ENCODE measurements around the gene LYST. TPM values are rescaled to one million over a fixed set of nuclear protein-coding genes. Genes with fewer than 3 reads are reported as not detected.
"Not testable (repeated sequence)": the region's sequence is repeated elsewhere in the genome, so short reads cannot be mapped to it uniquely, and the experiment has no call there.

Gene LYST
- total and polyA plus RNA-seq, 4 donors: 4.1 to 63.3 (median 26.8) TPM

DNA sequence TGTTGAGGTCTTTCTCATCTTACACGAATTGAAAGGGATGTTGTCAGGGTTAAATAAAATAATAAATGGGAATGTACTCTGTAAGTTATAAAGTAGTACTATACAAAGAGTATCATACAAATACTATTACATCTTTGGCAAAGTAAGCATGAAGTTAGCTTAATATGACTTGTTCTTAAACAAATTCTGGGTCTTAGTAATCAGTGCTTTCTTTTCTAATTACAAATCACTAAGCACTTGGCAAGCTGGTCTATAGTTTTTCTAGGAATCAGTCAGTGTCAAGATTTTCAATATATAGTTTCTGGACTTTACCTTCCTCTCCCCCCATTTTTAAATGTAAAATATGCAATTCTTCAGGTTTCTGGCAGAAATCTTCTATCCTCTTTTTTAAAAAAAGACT lies 6.9 kb downstream of the LYST start:
- Histone ChIP-seq H3K9me3 (ENCODE audit: control insufficient read depth, low read length) (no peaks in the 10 kb centered on the region), H3K4me3 (ENCODE audit: low read length in 2 of 2) (no peak overlapping the region), H3K27ac (ENCODE audit: low read depth in 1 of 2, low read length in 2 of 2) (no peak overlapping the region), H3K36me3 (ENCODE audit: control insufficient read depth in 1 of 2, insufficient read depth in 2 of 2, low read length in 1 of 2) (no peaks in the 10 kb centered on the region), H3K27me3 (ENCODE audit: control insufficient read depth in 1 of 2, insufficient read depth in 2 of 2, low read length in 1 of 2) (no peaks in the 10 kb centered on the region), H3K4me1 (ENCODE audit: control insufficient read depth in 1 of 2, insufficient read depth in 2 of 2, low read length in 2 of 2) (no peaks in the 10 kb centered on the region)
- ATAC-seq (ENCODE audit: low FRiP score) (no peak), DNase-seq (no peak)
- intact Hi-C loops (cut with DNase I): no loop called here
- 63 to 72% methylated on average over 1 of the region's 1 CpG for WGBS, 2 donors

DNA sequence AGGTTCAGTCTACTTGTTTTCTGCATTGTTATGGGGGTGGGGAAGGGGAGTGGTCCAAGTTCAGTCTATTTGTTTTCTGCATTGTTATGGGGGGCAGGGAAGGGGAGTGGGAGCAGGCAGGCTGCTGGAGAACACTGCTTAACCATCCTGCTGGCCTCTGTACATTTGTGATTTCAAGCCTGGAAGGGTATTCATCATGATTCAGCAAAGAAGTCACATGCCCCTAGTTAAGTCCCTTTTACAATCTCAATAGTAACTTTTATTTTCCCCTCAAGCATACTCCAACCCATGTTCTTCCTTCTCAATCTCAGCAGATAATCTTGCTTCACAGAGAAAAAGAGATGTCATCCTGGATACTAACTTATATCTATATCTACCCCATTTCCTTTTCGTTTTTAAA lies 7.9 kb downstream of the LYST start:
- H3K27me3 ChIP-seq (ENCODE audit: control insufficient read depth in 1 of 2, insufficient read depth in 2 of 2, low read length in 1 of 2): no peaks in the 10 kb centered on the region
- no peak overlapping the region for H3K27ac ChIP-seq (ENCODE audit: low read depth in 1 of 2, low read length in 2 of 2)
- H3K36me3 ChIP-seq (ENCODE audit: control insufficient read depth in 1 of 2, insufficient read depth in 2 of 2, low read length in 1 of 2): no peaks in the 10 kb centered on the region
- H3K4me1 ChIP-seq (ENCODE audit: control insufficient read depth in 1 of 2, insufficient read depth in 2 of 2, low read length in 2 of 2): no peaks in the 10 kb centered on the region
- intact Hi-C loops (cut with DNase I): no loop called here
- no peak overlapping the region for H3K4me3 ChIP-seq (ENCODE audit: low read length in 2 of 2)
- WGBS, 2 donors: 92 to 94% methylated on average over 1 of the region's 1 CpG
- no peak for DNase-seq
- ATAC-seq (ENCODE audit: low FRiP score): no peak
- H3K9me3 ChIP-seq (ENCODE audit: control insufficient read depth, low read length): no peaks in the 10 kb centered on the region

- DNase-seq: no peak
- ATAC-seq (ENCODE audit: low FRiP score): no peak
- Histone ChIP-seq H3K4me3 (ENCODE audit: low read length in 2 of 2) (no peak overlapping the region), H3K4me1 (ENCODE audit: control insufficient read depth in 1 of 2, insufficient read depth in 2 of 2, low read length in 2 of 2) (peaks cover 0 to 2% of the 10 kb centered on the region in 2 donors), H3K36me3 (ENCODE audit: control insufficient read depth in 1 of 2, insufficient read depth in 2 of 2, low read length in 1 of 2) (no peaks in the 10 kb centered on the region), H3K27ac (ENCODE audit: low read depth in 1 of 2, low read length in 2 of 2) (no peak overlapping the region), H3K9me3 (ENCODE audit: control insufficient read depth, low read length) (no peaks in the 10 kb centered on the region), H3K27me3 (ENCODE audit: control insufficient read depth in 1 of 2, insufficient read depth in 2 of 2, low read length in 1 of 2) (no peaks in the 10 kb centered on the region)
- intact Hi-C loops (cut with DNase I): no loop called here
- WGBS, 2 donors: 59 to 97% methylated on average over 2 of the region's 2 CpGs
These were observed 8.9 kb downstream of the LYST start for GRCh38 chr1:235857756-235858155.

DNA sequence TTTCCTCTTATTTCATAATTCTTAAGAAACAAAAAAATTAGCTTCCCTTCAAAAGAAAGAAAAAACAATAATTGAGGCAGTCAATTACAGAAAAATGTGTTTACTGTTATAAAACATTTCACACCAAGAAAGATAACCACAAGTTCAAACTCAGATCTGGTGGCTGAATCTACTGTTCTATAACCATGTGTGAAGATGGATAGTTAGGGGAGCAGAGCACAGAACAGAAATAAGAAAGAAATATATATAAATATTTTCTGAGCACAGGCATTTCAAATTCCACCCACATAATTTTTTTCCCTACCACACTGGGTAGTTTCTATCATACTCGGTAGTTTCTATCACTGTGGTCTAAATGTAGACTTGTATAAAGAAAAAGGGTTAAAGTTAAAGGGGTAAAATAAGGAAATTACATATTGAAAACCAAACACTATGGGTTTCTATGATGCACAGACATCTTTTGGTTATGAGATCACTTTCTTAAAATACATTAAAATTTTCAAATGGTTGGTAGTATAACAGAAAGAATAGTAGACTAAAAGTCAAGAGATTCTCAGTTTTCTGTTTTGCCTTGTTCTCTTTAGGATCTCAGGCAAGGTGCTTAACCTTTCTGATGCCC lies 10.8 kb downstream of the LYST start:
- Histone ChIP-seq H3K36me3 (ENCODE audit: control insufficient read depth in 1 of 2, insufficient read depth in 2 of 2, low read length in 1 of 2) (no peaks in the 10 kb centered on the region), H3K4me3 (ENCODE audit: low read length in 2 of 2) (no peak overlapping the region), H3K9me3 (ENCODE audit: control insufficient read depth, low read length) (no peaks in the 10 kb centered on the region), H3K27ac (ENCODE audit: low read depth in 1 of 2, low read length in 2 of 2) (no peak overlapping the region), H3K4me1 (ENCODE audit: control insufficient read depth in 1 of 2, insufficient read depth in 2 of 2, low read length in 2 of 2) (peaks cover 0 to 2% of the 10 kb centered on the region in 2 donors), H3K27me3 (ENCODE audit: control insufficient read depth in 1 of 2, insufficient read depth in 2 of 2, low read length in 1 of 2) (no peaks in the 10 kb centered on the region)
- ATAC-seq (ENCODE audit: low FRiP score) (no peak), DNase-seq (no peak)
- 45 to 62% methylated on average over 1 of the region's 1 CpG for WGBS, 2 donors
- intact Hi-C loops (cut with DNase I): no loop called here

GRCh38 chr1:235854347-235854746 lies 12.4 kb downstream of the LYST start:
- ATAC-seq (ENCODE audit: low FRiP score): no peak
- no peaks in the 10 kb centered on the region for H3K36me3 ChIP-seq (ENCODE audit: control insufficient read depth in 1 of 2, insufficient read depth in 2 of 2, low read length in 1 of 2)
- no peak overlapping the region for H3K4me3 ChIP-seq (ENCODE audit: low read length in 2 of 2)
- no peaks in the 10 kb centered on the region for H3K27me3 ChIP-seq (ENCODE audit: control insufficient read depth in 1 of 2, insufficient read depth in 2 of 2, low read length in 1 of 2)
- H3K9me3 ChIP-seq (ENCODE audit: control insufficient read depth, low read length): no peaks in the 10 kb centered on the region
- 91 to 95% methylated on average over 3 of the region's 3 CpGs for WGBS, 2 donors
- intact Hi-C loops (cut with DNase I): no loop called here
- no peak overlapping the region for H3K27ac ChIP-seq (ENCODE audit: low read depth in 1 of 2, low read length in 2 of 2)
- peaks cover 0 to 2% of the 10 kb centered on the region in 2 donors for H3K4me1 ChIP-seq (ENCODE audit: control insufficient read depth in 1 of 2, insufficient read depth in 2 of 2, low read length in 2 of 2)
- no peak for DNase-seq

DNA sequence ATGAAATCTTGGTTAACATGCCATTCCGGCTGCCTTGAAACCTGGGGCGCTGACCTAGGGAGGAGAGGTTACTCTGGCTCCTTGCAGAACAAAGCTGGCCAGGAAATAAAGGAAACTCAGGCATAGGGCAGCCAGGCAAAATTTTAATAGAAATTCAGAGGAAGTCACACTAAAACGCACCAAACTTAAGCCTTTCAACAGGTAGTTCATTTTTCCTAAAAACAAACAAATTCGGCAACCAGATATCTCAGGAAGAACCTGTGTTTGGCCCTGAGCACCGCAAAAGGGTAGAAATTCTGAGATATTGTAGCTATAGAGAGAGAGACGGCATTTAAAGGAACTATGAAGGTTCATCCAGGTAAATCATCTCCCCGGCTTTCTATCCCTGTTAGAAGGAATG lies 13.1 kb downstream of the LYST start:
- H3K9me3 ChIP-seq (ENCODE audit: control insufficient read depth, low read length): no peaks in the 10 kb centered on the region
- WGBS, 2 donors: 90 to 93% methylated on average over 7 of the region's 7 CpGs
- intact Hi-C loops (cut with DNase I): no loop called here
- H3K27ac ChIP-seq (ENCODE audit: low read depth in 1 of 2, low read length in 2 of 2): no peak overlapping the region
- ATAC-seq (ENCODE audit: low FRiP score) (no peak), DNase-seq (no peak)
- no peak overlapping the region for H3K4me3 ChIP-seq (ENCODE audit: low read length in 2 of 2)
- no peaks in the 10 kb centered on the region for H3K27me3 ChIP-seq (ENCODE audit: control insufficient read depth in 1 of 2, insufficient read depth in 2 of 2, low read length in 1 of 2)
- H3K36me3 ChIP-seq (ENCODE audit: control insufficient read depth in 1 of 2, insufficient read depth in 2 of 2, low read length in 1 of 2): no peaks in the 10 kb centered on the region
- peaks cover 0 to 2% of the 10 kb centered on the region in 2 donors for H3K4me1 ChIP-seq (ENCODE audit: control insufficient read depth in 1 of 2, insufficient read depth in 2 of 2, low read length in 2 of 2)

GRCh38 chr1:235852887-235853286 lies 13.8 kb downstream of the LYST start:
- intact Hi-C loops (cut with DNase I): no loop called here
- Histone ChIP-seq H3K36me3 (ENCODE audit: control insufficient read depth in 1 of 2, insufficient read depth in 2 of 2, low read length in 1 of 2) (no peaks in the 10 kb centered on the region), H3K9me3 (ENCODE audit: control insufficient read depth, low read length) (no peaks in the 10 kb centered on the region), H3K4me1 (ENCODE audit: control insufficient read depth in 1 of 2, insufficient read depth in 2 of 2, low read length in 2 of 2) (peaks cover 0 to 2% of the 10 kb centered on the region in 2 donors), H3K4me3 (ENCODE audit: low read length in 2 of 2) (no peak overlapping the region), H3K27ac (ENCODE audit: low read depth in 1 of 2, low read length in 2 of 2) (no peak overlapping the region), H3K27me3 (ENCODE audit: control insufficient read depth in 1 of 2, insufficient read depth in 2 of 2, low read length in 1 of 2) (no peaks in the 10 kb centered on the region)
- WGBS, 2 donors: 1 to 4% methylated on average over 3 of the region's 3 CpGs
- no peak for DNase-seq
- ATAC-seq (ENCODE audit: low FRiP score): no peak

- no peak for ATAC-seq (ENCODE audit: low FRiP score)
- Histone ChIP-seq H3K4me1 (ENCODE audit: control insufficient read depth in 1 of 2, insufficient read depth in 2 of 2, low read length in 2 of 2) (peaks cover 0 to 2% of the 10 kb centered on the region in 2 donors), H3K36me3 (ENCODE audit: control insufficient read depth in 1 of 2, insufficient read depth in 2 of 2, low read length in 1 of 2) (no peaks in the 10 kb centered on the region), H3K27ac (ENCODE audit: low read depth in 1 of 2, low read length in 2 of 2) (no peak overlapping the region), H3K27me3 (ENCODE audit: control insufficient read depth in 1 of 2, insufficient read depth in 2 of 2, low read length in 1 of 2) (no peaks in the 10 kb centered on the region), H3K9me3 (ENCODE audit: control insufficient read depth, low read length) (no peaks in the 10 kb centered on the region), H3K4me3 (ENCODE audit: low read length in 2 of 2) (no peak overlapping the region)
- intact Hi-C loops (cut with DNase I): no loop called here
- no peak for DNase-seq
- 97 to 99% methylated on average over 3 of the region's 3 CpGs for WGBS, 2 donors
These were observed 14.8 kb downstream of the LYST start for GRCh38 chr1:235851939-235852338.

- ATAC-seq (ENCODE audit: low FRiP score); DNase-seq; H3K4me3 ChIP-seq (ENCODE audit: low read length in 2 of 2); H3K9me3 ChIP-seq (ENCODE audit: control insufficient read depth, low read length); H3K27me3 ChIP-seq (ENCODE audit: control insufficient read depth in 1 of 2, insufficient read depth in 2 of 2, low read length in 1 of 2); H3K4me1 ChIP-seq (ENCODE audit: control insufficient read depth in 1 of 2, insufficient read depth in 2 of 2, low read length in 2 of 2); H3K27ac ChIP-seq (ENCODE audit: low read depth in 1 of 2, low read length in 2 of 2); H3K36me3 ChIP-seq (ENCODE audit: control insufficient read depth in 1 of 2, insufficient read depth in 2 of 2, low read length in 1 of 2); intact Hi-C loops (cut with DNase I): not testable (repeated sequence)
- WGBS, 2 donors: 93 to 95% methylated on average over 3 of the region's 3 CpGs
These were observed 18.5 kb downstream of the LYST start for GRCh38 chr1:235848251-235848650.
